Immature natural killer cell (primary cell): Measurements from ENCODE around the gene JSRP1. TPM values are rescaled to one million over a fixed set of nuclear protein-coding genes. Genes with fewer than 3 reads are reported as not detected.

Experiments used
- DNase-seq, 3 donors: peaks; one replicate each; pipeline ENCODE4 v3.0.0; 2022; ENCODE audit warnings: mixed read lengths in 1 of 3
- H3K27ac Mint-ChIP-seq, 6 donors: one replicate each; pipeline ENCODE4 v1.8.0; 2020; ENCODE audit warnings: mixed read lengths in 6 of 6, mild to moderate bottlenecking in 5 of 6, inconsistent platforms in 4 of 6, moderate library complexity in 3 of 6
- H3K27me3 Mint-ChIP-seq, 3 donors: one replicate each; pipeline ENCODE4 v1.8.0; 2020 to 2021; ENCODE audit warnings: low read depth in 3 of 3, mild to moderate bottlenecking in 3 of 3, mixed read lengths in 3 of 3, moderate library complexity in 3 of 3, inconsistent platforms in 1 of 3
- H3K36me3 Mint-ChIP-seq, 3 donors: one replicate each; pipeline ENCODE4 v1.8.0; 2020; ENCODE audit warnings: mixed read lengths in 3 of 3, inconsistent platforms in 2 of 3, mild to moderate bottlenecking in 2 of 3
- H3K4me1 Mint-ChIP-seq, 2 donors: one replicate each; pipeline ENCODE4 v1.8.0; 2020; ENCODE audit warnings: inconsistent platforms in 2 of 2, mild to moderate bottlenecking in 2 of 2, mixed read lengths in 2 of 2, moderate library complexity in 1 of 2
- H3K4me3 Mint-ChIP-seq, 5 donors: one replicate each; pipeline ENCODE4 v1.8.0; 2020; ENCODE audit warnings: mild to moderate bottlenecking in 5 of 5, mixed read lengths in 5 of 5, inconsistent platforms in 3 of 5, moderate library complexity in 3 of 5
- H3K9me3 Mint-ChIP-seq, 6 donors: one replicate each; pipeline ENCODE4 v1.8.0; 2020; ENCODE audit warnings: mild to moderate bottlenecking in 6 of 6, mixed read lengths in 6 of 6, inconsistent platforms in 4 of 6, moderate library complexity in 3 of 6
- polyA plus RNA-seq, 3 donors: library from polyadenylated mRNA; unstranded; fragments of 300-500 nt; fragmentation: Illumina TruSeq; gene quantifications; one replicate each; pipeline ENCODE4 v1.2.3, GENCODE V29; 2021

JSRP1 gene
- polyA plus RNA-seq, 3 donors from 2014 or later: 0.94 TPM; not detected in 2

DNA sequence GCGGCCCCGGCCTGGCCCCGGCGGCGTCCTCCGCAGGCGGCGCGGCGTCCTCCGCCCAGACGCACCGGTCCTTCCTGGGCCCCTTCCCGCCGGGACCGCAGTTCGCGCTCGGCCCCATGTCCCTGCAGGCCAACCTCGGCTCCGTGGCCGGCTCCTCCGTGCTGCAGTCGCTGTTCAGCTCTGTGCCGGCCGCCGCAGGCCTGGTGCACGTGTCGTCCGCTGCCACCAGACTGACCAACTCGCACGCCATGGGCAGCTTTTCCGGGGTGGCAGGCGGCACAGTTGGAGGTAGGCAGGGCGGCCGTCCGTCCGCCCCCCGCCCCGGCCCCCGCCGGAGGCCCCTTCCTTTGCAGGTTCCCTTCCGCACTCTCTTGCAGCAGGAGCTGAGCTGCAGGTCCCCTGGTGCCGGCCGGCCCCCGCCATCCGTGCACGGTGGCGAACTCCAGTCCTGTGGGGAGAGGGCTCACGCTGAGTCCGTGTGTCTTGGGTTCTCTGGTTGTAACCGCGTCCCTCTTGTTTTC, 29.3 kb downstream of the JSRP1 start:
- H3K9me3 Mint-ChIP-seq: no peaks in the 10 kb centered on the region
- no peak for DNase-seq
- H3K27ac Mint-ChIP-seq: no peak overlapping the region
- peaks cover 0 to 6% (median 5%) of the 10 kb centered on the region in 3 donors for H3K36me3 Mint-ChIP-seq
- H3K27me3 Mint-ChIP-seq: peaks cover 0 to 12% (median 3%) of the 10 kb centered on the region in 3 donors
- no peak overlapping the region for H3K4me3 Mint-ChIP-seq
- H3K4me1 Mint-ChIP-seq: peaks cover 7 to 10% of the 10 kb centered on the region in 2 donors

GRCh38 chr19:2226051-2226839, 30.0 kb downstream of the JSRP1 start:
- Mint-ChIP-seq H3K9me3 (no peaks in the 10 kb centered on the region), H3K27ac (peak overlapping the region in 1 of 6 donors; percentile 48), H3K36me3 (peaks cover 0 to 6% (median 5%) of the 10 kb centered on the region in 3 donors), H3K27me3 (peaks cover 0 to 12% (median 3%) of the 10 kb centered on the region in 3 donors), H3K4me1 (peaks cover 7 to 10% of the 10 kb centered on the region in 2 donors), H3K4me3 (no peak overlapping the region)
- no peak for DNase-seq

- Mint-ChIP-seq H3K36me3 (peaks cover 0 to 6% (median 5%) of the 10 kb centered on the region in 3 donors), H3K4me3 (no peak overlapping the region), H3K27me3 (peaks cover 0 to 12% (median 5%) of the 10 kb centered on the region in 3 donors), H3K9me3 (no peaks in the 10 kb centered on the region), H3K4me1 (peaks cover 7 to 10% of the 10 kb centered on the region in 2 donors), H3K27ac (peak overlapping the region in 2 of 6 donors; percentile 48 to 74)
- no peak for DNase-seq
These were observed 30.7 kb downstream of the JSRP1 start for GRCh38 chr19:2225415-2226050.

DNA sequence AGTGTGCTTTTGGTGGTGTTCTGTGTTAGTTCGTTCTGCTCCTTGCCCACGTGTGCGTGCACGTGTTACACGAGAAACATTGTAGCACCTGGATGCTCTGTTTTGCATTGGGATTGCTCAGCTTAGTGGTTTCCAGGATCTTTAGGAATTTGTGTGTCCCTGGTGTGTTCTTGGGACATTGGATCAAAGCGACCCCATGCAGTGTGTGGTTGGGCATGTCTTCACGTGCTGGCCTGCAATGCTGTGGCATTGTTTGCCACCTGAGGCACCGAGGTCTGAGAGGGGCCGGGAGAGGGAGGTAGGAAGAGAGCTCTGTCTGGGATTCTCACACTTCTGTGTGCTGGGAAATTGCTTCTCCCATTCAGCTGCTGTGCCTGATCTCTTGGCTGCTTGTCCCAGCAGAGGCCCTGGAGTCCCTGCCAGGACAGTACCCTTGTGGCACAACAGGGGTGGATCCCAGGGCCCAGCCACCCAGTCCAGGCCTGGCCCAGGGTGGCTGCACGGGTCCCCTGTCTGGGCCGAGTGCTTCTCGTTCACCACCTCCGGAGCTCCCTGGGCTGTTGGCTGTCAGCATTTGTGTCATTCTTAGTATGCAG, 31.4 kb downstream of the JSRP1 start:
- no peak overlapping the region for H3K4me3 Mint-ChIP-seq

GRCh38 chr19:2223959-2224358, 32.3 kb downstream of the JSRP1 start:
- Mint-ChIP-seq H3K27ac (peak overlapping the region; percentile 45 to 88 (median 80)), H3K9me3 (no peaks in the 10 kb centered on the region), H3K27me3 (peaks cover 0 to 8% (median 5%) of the 10 kb centered on the region in 3 donors), H3K4me3 (no peak overlapping the region), H3K4me1 (peaks cover 7 to 8% of the 10 kb centered on the region in 2 donors), H3K36me3 (peaks cover 0 to 6% (median 5%) of the 10 kb centered on the region in 3 donors)
- peak in 2 of 3 donors; percentile 24 to 49 for DNase-seq

More for the DNA sequence above, 31.4 kb downstream of the JSRP1 start:
- Mint-ChIP-seq H3K27ac (peak overlapping the region in 3 of 6 donors; percentile 20 to 81 (median 70)), H3K27me3 (peaks cover 0 to 10% (median 5%) of the 10 kb centered on the region in 3 donors), H3K9me3 (no peaks in the 10 kb centered on the region), H3K36me3 (peaks cover 0 to 6% (median 5%) of the 10 kb centered on the region in 3 donors), H3K4me1 (peaks cover 7 to 8% of the 10 kb centered on the region in 2 donors)
- no peak for DNase-seq

GRCh38 chr19:2223391-2223790, 32.8 kb downstream of the JSRP1 start:
- no peak for DNase-seq
- Mint-ChIP-seq H3K27ac (peak overlapping the region in 1 of 6 donors; percentile 81), H3K4me1 (peaks cover 7 to 8% of the 10 kb centered on the region in 2 donors), H3K27me3 (peaks cover 0 to 8% (median 5%) of the 10 kb centered on the region in 3 donors), H3K9me3 (no peaks in the 10 kb centered on the region), H3K36me3 (peaks cover 0 to 6% (median 5%) of the 10 kb centered on the region in 3 donors), H3K4me3 (no peak overlapping the region)

- peaks cover 4 to 9% (median 8%) of the 10 kb centered on the region in 3 donors for H3K36me3 Mint-ChIP-seq
- H3K4me1 Mint-ChIP-seq: peaks cover 7 to 8% of the 10 kb centered on the region in 2 donors
- H3K4me3 Mint-ChIP-seq: no peak overlapping the region
- no peaks in the 10 kb centered on the region for H3K9me3 Mint-ChIP-seq
- no peak overlapping the region for H3K27ac Mint-ChIP-seq
- DNase-seq: no peak
- peaks cover 0 to 7% (median 6%) of the 10 kb centered on the region in 3 donors for H3K27me3 Mint-ChIP-seq
These were observed 34.3 kb downstream of the JSRP1 start for GRCh38 chr19:2221918-2222317.

- no peak overlapping the region for H3K4me3 Mint-ChIP-seq
- H3K9me3 Mint-ChIP-seq: no peaks in the 10 kb centered on the region
- peaks cover 0 to 7% (median 6%) of the 10 kb centered on the region in 3 donors for H3K27me3 Mint-ChIP-seq
- peaks cover 7 to 8% of the 10 kb centered on the region in 2 donors for H3K4me1 Mint-ChIP-seq
- no peak overlapping the region for H3K27ac Mint-ChIP-seq
- no peak for DNase-seq
- H3K36me3 Mint-ChIP-seq: peaks cover 4 to 9% (median 9%) of the 10 kb centered on the region in 3 donors
These were observed 34.9 kb downstream of the JSRP1 start for GRCh38 chr19:2221250-2221831.

GRCh38 chr19:2219726-2220125, 36.5 kb downstream of the JSRP1 start:
- Mint-ChIP-seq H3K36me3 (peaks cover 4 to 9% (median 7%) of the 10 kb centered on the region in 3 donors), H3K27me3 (peaks cover 0 to 6% (median 5%) of the 10 kb centered on the region in 3 donors), H3K4me3 (no peak overlapping the region), H3K27ac (no peak overlapping the region), H3K9me3 (no peaks in the 10 kb centered on the region), H3K4me1 (peaks cover 7 to 8% of the 10 kb centered on the region in 2 donors)
- no peak for DNase-seq

- H3K27me3 Mint-ChIP-seq: peaks cover 0 to 3% (median 0%) of the 10 kb centered on the region in 3 donors
- peaks cover 3 to 4% (median 4%) of the 10 kb centered on the region in 3 donors for H3K36me3 Mint-ChIP-seq
- H3K27ac Mint-ChIP-seq: no peak overlapping the region
- H3K9me3 Mint-ChIP-seq: no peaks in the 10 kb centered on the region
- no peak for DNase-seq
- no peaks in the 10 kb centered on the region for H3K4me1 Mint-ChIP-seq
- no peak overlapping the region for H3K4me3 Mint-ChIP-seq
These were observed 38.6 kb downstream of the JSRP1 start for GRCh38 chr19:2217591-2217990.

- no peak overlapping the region for H3K4me3 Mint-ChIP-seq
- peaks cover 0 to 5% (median 3%) of the 10 kb centered on the region in 3 donors for H3K27me3 Mint-ChIP-seq
- H3K9me3 Mint-ChIP-seq: no peaks in the 10 kb centered on the region
- no peaks in the 10 kb centered on the region for H3K4me1 Mint-ChIP-seq
- peaks cover 4 to 7% (median 7%) of the 10 kb centered on the region in 3 donors for H3K36me3 Mint-ChIP-seq
- no peak for DNase-seq
- peak overlapping the region in 1 of 6 donors; percentile 65 for H3K27ac Mint-ChIP-seq
These were observed 39.6 kb downstream of the JSRP1 start for GRCh38 chr19:2216361-2217225.

- DNase-seq: no peak
- no peak overlapping the region for H3K4me3 Mint-ChIP-seq
- peaks cover 0 to 5% (median 1%) of the 10 kb centered on the region in 3 donors for H3K27me3 Mint-ChIP-seq
- H3K27ac Mint-ChIP-seq: no peak overlapping the region
- H3K9me3 Mint-ChIP-seq: no peaks in the 10 kb centered on the region
- H3K36me3 Mint-ChIP-seq: peaks cover 4 to 8% (median 7%) of the 10 kb centered on the region in 3 donors
- H3K4me1 Mint-ChIP-seq: no peaks in the 10 kb centered on the region
These were observed 40.9 kb downstream of the JSRP1 start for GRCh38 chr19:2215281-2215751.
